Activated CD4-positive, alpha-beta T cell treated with anti-CD3 and anti-CD28 coated beads for 36 hours (primary cell): ENCODE results near the gene ADORA2A. TPM values are rescaled to one million over a fixed set of nuclear protein-coding genes. Genes with fewer than 3 reads are reported as not detected.
A peak's percentile ranks its signal among the peaks of the same experiment; 100 is the strongest.

Experiments
- ATAC-seq: fragments of 200-7000 bp; cut with Tn5 transposase; one replicate; pipeline ENCODE4 v1.10.0; 2021; ENCODE audit warnings: mild to moderate bottlenecking, moderate library complexity
- CTCF ChIA-PET: fragments of 350-600 bp; sonication (Branson Sonifier 250); formaldehyde crosslinking; loops from one replicate; lab custom pipeline; 2021; ENCODE audit warnings: antibody characterized with exemption; lab: Charles Lee
- POLR2A ChIA-PET: fragments of 350-600 bp; sonication (Branson Sonifier 250); formaldehyde crosslinking; loops from one replicate; lab custom pipeline; 2021; ENCODE audit warnings: antibody characterized with exemption, inconsistent platforms; lab: Charles Lee
- DNase-seq: peaks from one replicate; pipeline ENCODE4 v3.0.0-alpha.2; 2020
- H3K27ac Mint-ChIP-seq: one replicate; pipeline ENCODE4 v1.8.0; 2021; ENCODE audit warnings: mixed read lengths
- H3K27me3 Mint-ChIP-seq: one replicate; pipeline ENCODE4 v1.8.0; 2021; ENCODE audit warnings: mixed read lengths
- H3K36me3 Mint-ChIP-seq: one replicate; pipeline ENCODE4 v1.8.0; 2021; ENCODE audit warnings: low read depth, mixed read lengths
- H3K4me1 Mint-ChIP-seq: one replicate; pipeline ENCODE4 v1.8.0; 2021; ENCODE audit warnings: mixed read lengths
- H3K4me3 Mint-ChIP-seq: one replicate; pipeline ENCODE4 v1.8.0; 2021; ENCODE audit warnings: mild to moderate bottlenecking, moderate library complexity, mixed read lengths
- H3K9me3 Mint-ChIP-seq: one replicate; pipeline ENCODE4 v1.8.0; 2021; ENCODE audit warnings: low read depth, mixed read lengths
- intact Hi-C, 2 experiments: fragments of 100-400 bp; cut with DNase I in 1 of 2; cut with micrococcal nuclease in 1 of 2; formaldehyde crosslinking; loops; one replicate each; pipeline versions ENCODE4 v1.14.2 to v1.15.1; 2022 to 2024; cut with DNase I, micrococcal nuclease
- total RNA-seq, 2 experiments: library from RNA; stranded (reverse); gene quantifications; one replicate each; pipeline ENCODE4 v1.2.3, GENCODE V29; 2021

Gene ADORA2A
- total RNA-seq, 2 experiments from 2014 or later, result 30.6 to 31.3 TPM

DNA sequence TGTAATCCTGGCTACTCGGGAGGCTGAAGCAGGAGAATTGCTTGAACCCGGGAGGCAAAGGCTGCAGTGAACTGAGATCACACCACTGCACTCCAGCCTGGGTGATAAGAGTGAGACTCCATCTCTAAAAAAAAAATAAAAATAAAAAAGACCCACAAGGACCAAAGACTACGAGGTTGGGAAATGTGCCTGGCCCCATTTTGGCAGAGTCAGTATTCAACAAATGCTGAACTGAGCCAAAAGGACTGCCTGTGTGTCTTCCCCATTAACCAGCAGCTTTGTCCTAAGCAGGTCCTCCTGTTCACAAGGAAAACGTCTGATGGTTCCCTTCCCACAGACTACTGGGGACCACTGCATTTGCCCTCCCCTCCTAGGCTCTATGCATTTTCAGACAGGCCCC is 27.6 kb downstream of the ADORA2A start:
- Mint-ChIP-seq H3K4me1 (peaks cover 5% of the 10 kb centered on the region), H3K27me3 (no peaks in the 10 kb centered on the region), H3K27ac (no peak overlapping the region), H3K4me3 (no peak overlapping the region), H3K9me3 (peaks cover 3% of the 10 kb centered on the region), H3K36me3 (no peaks in the 10 kb centered on the region)
- intact Hi-C loops, result no loop called here
- CTCF ChIA-PET, result interaction anchor here (1.0 kb wide), 1 partner anchor 8 kb away, joined by 3 read pairs; no protein-coding TSS in a partner anchor
- POLR2A ChIA-PET, result no interaction called here
- no peak for DNase-seq
- no peak for ATAC-seq

- DNase-seq (no peak), ATAC-seq (no peak)
- H3K27ac Mint-ChIP-seq, result no peak overlapping the region
- no peaks in the 10 kb centered on the region for H3K9me3 Mint-ChIP-seq
- H3K27me3 Mint-ChIP-seq, result no peaks in the 10 kb centered on the region
- POLR2A ChIA-PET, result no interaction called here
- no peaks in the 10 kb centered on the region for H3K36me3 Mint-ChIP-seq
- no peak overlapping the region for H3K4me3 Mint-ChIP-seq
- CTCF ChIA-PET, result interaction anchor here (0.6 to 1.3 kb wide), 4 partner anchors 9 to 73 kb away, joined by 3 to 6 read pairs (median 4); no protein-coding TSS in a partner anchor
- peaks cover 10% of the 10 kb centered on the region for H3K4me1 Mint-ChIP-seq
- intact Hi-C loops, result no loop called here
Measured at GRCh38 chr22:24455751-24456426, 28.5 kb downstream of the ADORA2A start.

- no peak for DNase-seq
- intact Hi-C loops, result no loop called here
- no peak for ATAC-seq
- no peaks in the 10 kb centered on the region for H3K36me3 Mint-ChIP-seq
- no peak overlapping the region for H3K4me3 Mint-ChIP-seq
- ChIA-PET POLR2A (no interaction called here), CTCF (interaction anchor here (0.6 kb wide), 1 partner anchor 37 kb away, joined by 3 read pairs; no protein-coding TSS in a partner anchor)
- peaks cover 10% of the 10 kb centered on the region for H3K4me1 Mint-ChIP-seq
- no peaks in the 10 kb centered on the region for H3K9me3 Mint-ChIP-seq
- no peaks in the 10 kb centered on the region for H3K27me3 Mint-ChIP-seq
- H3K27ac Mint-ChIP-seq, result no peak overlapping the region
Measured at GRCh38 chr22:24457894-24458420, 30.6 kb downstream of the ADORA2A start.

GRCh38 chr22:24459911-24460310 is 32.5 kb downstream of the ADORA2A start:
- no peaks in the 10 kb centered on the region for H3K36me3 Mint-ChIP-seq
- no peak overlapping the region for H3K27ac Mint-ChIP-seq
- CTCF ChIA-PET, result interaction anchor here (2.2 kb wide), 1 partner anchor 25 kb away, joined by 9 read pairs; no protein-coding TSS in a partner anchor
- DNase-seq, result no peak
- H3K4me3 Mint-ChIP-seq, result no peak overlapping the region
- ATAC-seq, result no peak
- POLR2A ChIA-PET, result no interaction called here
- no peaks in the 10 kb centered on the region for H3K27me3 Mint-ChIP-seq
- intact Hi-C loops, result no loop called here
- H3K9me3 Mint-ChIP-seq, result no peaks in the 10 kb centered on the region
- peaks cover 10% of the 10 kb centered on the region for H3K4me1 Mint-ChIP-seq

DNA sequence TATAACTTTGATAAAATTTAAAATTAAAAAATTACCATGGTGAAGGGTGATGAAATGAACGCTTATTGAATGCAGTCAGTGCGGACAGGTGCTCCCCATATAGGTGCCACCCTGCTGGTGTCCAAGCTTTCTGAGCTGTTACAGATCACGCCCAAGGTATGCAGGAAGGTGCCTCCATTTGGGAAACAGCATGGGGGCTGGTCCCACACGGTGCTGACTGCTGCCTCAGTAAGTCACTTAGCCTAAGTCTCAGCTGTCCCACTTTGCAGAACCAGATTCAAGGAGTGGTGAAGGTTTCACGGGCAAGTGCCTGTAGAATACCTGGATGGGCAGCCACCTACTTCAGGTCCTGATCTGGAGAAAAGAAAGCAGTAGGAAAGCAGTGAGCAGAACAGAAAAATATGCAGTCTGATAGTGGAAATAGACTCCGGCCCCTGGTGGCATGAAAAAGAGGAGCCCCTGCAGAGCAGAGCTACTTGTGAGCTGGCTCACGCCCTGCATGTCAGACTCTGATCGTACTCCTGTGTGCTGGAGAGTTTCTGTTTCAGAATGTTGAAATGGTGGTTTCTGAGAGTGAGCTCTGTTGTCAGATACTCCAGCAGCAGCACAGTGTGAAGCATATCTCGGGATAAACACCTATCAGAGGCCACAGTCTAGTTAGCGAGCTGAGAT is 33.2 kb downstream of the ADORA2A start:
- peak; percentile 93 for ATAC-seq
- Mint-ChIP-seq H3K4me3 (no peak overlapping the region), H3K36me3 (no peaks in the 10 kb centered on the region), H3K9me3 (no peaks in the 10 kb centered on the region), H3K27me3 (no peaks in the 10 kb centered on the region), H3K4me1 (peaks cover 12% of the 10 kb centered on the region), H3K27ac (peak overlapping the region; percentile 21)
- intact Hi-C loops, result no loop called here
- CTCF ChIA-PET, result interaction anchor here (0.8 to 2.2 kb wide), 4 partner anchors 8 to 66 kb away, joined by 3 to 9 read pairs (median 3); no protein-coding TSS in a partner anchor
- POLR2A ChIA-PET, result no interaction called here
- peak; percentile 49 for DNase-seq

- ChIA-PET POLR2A (interaction anchor here (0.8 kb wide), 1 partner anchor 18 kb away, joined by 3 read pairs; no protein-coding TSS in a partner anchor), CTCF (no interaction called here)
Measured at GRCh38 chr22:24463071-24463760, 35.8 kb downstream of the ADORA2A start.

DNA sequence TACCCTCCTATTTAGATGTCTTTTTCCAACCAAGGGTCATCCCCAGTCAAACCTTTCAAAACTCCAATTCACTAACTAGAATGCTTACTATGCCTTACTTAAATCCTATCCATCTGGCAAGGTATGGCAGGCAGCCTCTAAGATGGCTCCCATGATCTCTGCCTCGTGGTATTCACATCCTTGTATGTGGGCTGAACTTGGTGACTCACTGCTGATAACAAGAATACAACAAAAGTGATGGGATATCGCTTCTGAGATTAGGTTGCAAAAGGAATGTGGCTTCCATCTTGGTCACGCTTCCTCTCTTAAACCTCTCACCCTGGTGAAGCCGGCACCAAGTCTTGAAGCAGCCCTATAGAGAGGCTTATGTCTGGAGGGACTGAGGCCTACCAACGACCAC is 38.2 kb downstream of the ADORA2A start:
- ATAC-seq (peak; percentile 64), DNase-seq (peak; percentile 25)
- Mint-ChIP-seq H3K27me3 (no peaks in the 10 kb centered on the region), H3K9me3 (no peaks in the 10 kb centered on the region), H3K36me3 (no peaks in the 10 kb centered on the region), H3K27ac (peak overlapping the region; percentile 48), H3K4me1 (peaks cover 9% of the 10 kb centered on the region), H3K4me3 (no peak overlapping the region)
- intact Hi-C loops, result no loop called here
- ChIA-PET CTCF (interaction anchor here (0.6 kb wide), 2 partner anchors 39 to 312 kb away, joined by 3 read pairs; no protein-coding TSS in a partner anchor), POLR2A (interaction anchor here (0.6 to 0.7 kb wide), 2 partner anchors 43 to 66 kb away, joined by 3 read pairs; no protein-coding TSS in a partner anchor)

More at GRCh38 chr22:24463071-24463760, 35.8 kb downstream of the ADORA2A start:
- no peak for DNase-seq
- Mint-ChIP-seq H3K4me3 (no peak overlapping the region), H3K27ac (no peak overlapping the region), H3K4me1 (peaks cover 14% of the 10 kb centered on the region), H3K9me3 (no peaks in the 10 kb centered on the region), H3K36me3 (no peaks in the 10 kb centered on the region), H3K27me3 (no peaks in the 10 kb centered on the region)
- no peak for ATAC-seq
- intact Hi-C loops, result no loop called here

DNA sequence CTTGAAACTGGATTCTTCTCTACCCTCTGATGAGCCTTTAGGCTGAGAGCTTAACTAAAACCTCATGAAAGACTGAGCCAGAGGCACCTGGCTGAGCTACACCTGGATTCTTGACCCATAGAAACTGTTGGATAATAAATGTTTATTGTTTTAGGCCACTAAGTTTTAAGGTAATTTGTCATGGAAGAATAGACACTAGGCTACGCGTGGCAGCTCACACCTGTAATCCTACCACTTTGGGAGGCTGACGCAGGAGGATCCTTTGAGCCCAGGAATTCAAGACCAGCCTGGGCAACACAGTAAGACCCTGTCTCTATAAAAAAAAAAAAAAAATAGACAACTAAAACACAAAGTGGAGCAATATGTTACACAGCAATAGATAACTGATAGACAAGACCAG is 38.6 kb downstream of the ADORA2A start:
- no peak for ATAC-seq
- no peaks in the 10 kb centered on the region for H3K27me3 Mint-ChIP-seq
- DNase-seq, result no peak
- ChIA-PET CTCF (interaction anchor here (0.6 kb wide), 1 partner anchor 313 kb away, joined by 3 read pairs; no protein-coding TSS in a partner anchor), POLR2A (interaction anchor here (0.6 to 0.7 kb wide), 3 partner anchors 44 to 193 kb away, joined by 3 read pairs; no protein-coding TSS in a partner anchor)
- H3K27ac Mint-ChIP-seq, result no peak overlapping the region
- intact Hi-C loops, result no loop called here
- no peaks in the 10 kb centered on the region for H3K36me3 Mint-ChIP-seq
- no peak overlapping the region for H3K4me3 Mint-ChIP-seq
- H3K4me1 Mint-ChIP-seq, result peaks cover 5% of the 10 kb centered on the region
- no peaks in the 10 kb centered on the region for H3K9me3 Mint-ChIP-seq

DNA sequence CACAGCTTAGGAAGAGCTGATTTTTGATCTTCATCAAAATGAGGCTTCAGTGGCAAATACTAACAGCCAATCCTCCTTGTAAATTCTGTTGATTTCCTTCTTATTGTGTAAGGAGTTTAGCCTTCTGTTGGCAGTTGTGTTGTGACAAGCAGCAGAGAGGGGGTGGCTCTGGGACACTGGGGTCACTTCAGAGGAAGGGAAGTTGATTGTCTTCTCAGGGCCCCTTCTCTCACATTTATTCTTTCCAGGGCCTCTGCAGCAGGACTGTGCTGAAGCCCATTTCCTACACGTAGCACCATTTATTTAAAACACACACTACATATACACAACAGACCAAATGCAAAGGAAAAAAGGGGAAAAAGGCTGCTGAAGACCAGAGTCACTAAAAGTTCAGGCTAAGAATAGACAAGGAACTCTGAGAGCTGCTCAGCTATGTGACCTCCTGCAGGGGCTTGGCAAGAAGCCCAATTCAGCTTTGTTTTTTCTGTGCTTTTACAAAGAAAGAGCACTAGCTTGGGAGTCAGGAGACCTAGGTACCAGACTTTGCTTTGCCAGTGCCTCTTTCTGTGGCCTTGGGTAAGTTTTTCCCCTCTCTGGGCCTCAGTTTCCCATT is 39.4 kb downstream of the ADORA2A start:
- Mint-ChIP-seq H3K27ac (no peak overlapping the region), H3K4me3 (no peak overlapping the region), H3K27me3 (no peaks in the 10 kb centered on the region), H3K4me1 (peaks cover 4% of the 10 kb centered on the region), H3K36me3 (no peaks in the 10 kb centered on the region), H3K9me3 (no peaks in the 10 kb centered on the region)
- ATAC-seq (no peak), DNase-seq (no peak)
- intact Hi-C loops, result no loop called here
- CTCF ChIA-PET, result interaction anchor here (0.9 kb wide), 1 partner anchor 31 kb away, joined by 3 read pairs; no protein-coding TSS in a partner anchor
- POLR2A ChIA-PET, result no interaction called here

DNA sequence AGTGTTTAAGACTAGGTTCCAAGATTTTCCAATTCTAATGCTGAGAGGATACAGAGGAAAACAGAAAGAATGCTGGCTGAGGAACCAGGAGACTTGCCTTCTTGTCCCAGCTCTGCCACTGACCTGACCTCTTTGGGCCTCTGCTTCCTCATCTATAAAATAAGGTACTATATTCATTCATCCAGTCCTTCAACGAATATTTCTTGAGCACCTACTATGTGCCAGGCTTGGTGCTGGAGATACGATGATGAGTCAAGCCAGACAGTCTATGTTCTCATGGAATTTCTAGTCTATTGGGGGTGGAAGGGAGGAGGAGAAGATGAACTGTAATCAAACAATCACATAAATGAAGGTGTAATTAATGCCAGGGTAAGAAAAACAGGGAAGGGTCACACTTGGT is 39.9 kb downstream of the ADORA2A start:
- no peaks in the 10 kb centered on the region for H3K27me3 Mint-ChIP-seq
- DNase-seq (no peak), ATAC-seq (no peak)
- H3K4me1 Mint-ChIP-seq, result peaks cover 4% of the 10 kb centered on the region
- H3K9me3 Mint-ChIP-seq, result no peaks in the 10 kb centered on the region
- no peaks in the 10 kb centered on the region for H3K36me3 Mint-ChIP-seq
- H3K4me3 Mint-ChIP-seq, result no peak overlapping the region
- intact Hi-C loops, result no loop called here
- ChIA-PET CTCF (interaction anchor here (0.9 kb wide), 1 partner anchor 32 kb away, joined by 3 read pairs; no protein-coding TSS in a partner anchor), POLR2A (no interaction called here)
- no peak overlapping the region for H3K27ac Mint-ChIP-seq
